HL-60 (cell line): ENCODE results near the gene CHCHD3.

Source experiments
- DNase-seq, 2 experiments: peaks; one replicate each; pipeline ENCODE4 v3.0.0-alpha.2; 2010 to 2020; ENCODE audit warnings: low read depth in 1 of 2, low spot score in 1 of 2
- H3K27ac ChIP-seq: fragments of 250-450 bp; sonication (Bioruptor Pico); replicated peaks from 2 replicates; pipeline ENCODE4 v1.5.1; 2020; ENCODE audit warnings: mild to moderate bottlenecking, moderate library complexity
- H3K27me3 ChIP-seq: fragments of 250-450 bp; sonication (Bioruptor Pico); 2 replicates; pipeline ENCODE4 v1.5.1; 2021; ENCODE audit warnings: mild to moderate bottlenecking, moderate library complexity; ENCODE audit not compliant: insufficient read depth, poor library complexity, severe bottlenecking
- H3K4me3 ChIP-seq: replicated peaks from 2 replicates; pipeline ENCODE4 v1.5.1; 2011; ENCODE audit warnings: mild to moderate bottlenecking, control low read depth, low read length; ENCODE audit not compliant: insufficient read depth
- GABPA ChIP-seq: IDR thresholded peaks from 2 replicates; pipeline ENCODE4 v1.6.1; 2012; ENCODE audit warnings: low read depth
- POLR2AphosphoS5 ChIP-seq: IDR thresholded peaks from 2 replicates; pipeline ENCODE4 v1.6.1; 2012; ENCODE audit warnings: low read depth
- SPI1 ChIP-seq: IDR thresholded peaks from 2 replicates; pipeline ENCODE4 v1.6.1; 2012; ENCODE audit warnings: low read depth, mild to moderate bottlenecking, borderline replicate concordance
- TF ChIP-seq, protein P1 (sequence below): IDR thresholded peaks from one replicate; pipeline ENCODE4 v1.5.1; 2011; ENCODE audit warnings: low read length, control low read depth, inconsistent platforms; ENCODE audit not compliant: insufficient read depth
- TF ChIP-seq, protein P2 (sequence below): IDR thresholded peaks from 2 replicates; pipeline ENCODE4 v1.6.1; 2012; ENCODE audit warnings: low read depth; ENCODE audit not compliant: insufficient replicate concordance

Gene CHCHD3

GRCh38 chr7:132859199-132859598 lies 222.7 kb downstream of the CHCHD3 start:
- H3K4me3 ChIP-seq, result no peak overlapping the region
- H3K27ac ChIP-seq, result no peak overlapping the region
- DNase-seq, result no peak
- no peak for TF ChIP-seq SPI1
- TF ChIP-seq, protein P1, sequence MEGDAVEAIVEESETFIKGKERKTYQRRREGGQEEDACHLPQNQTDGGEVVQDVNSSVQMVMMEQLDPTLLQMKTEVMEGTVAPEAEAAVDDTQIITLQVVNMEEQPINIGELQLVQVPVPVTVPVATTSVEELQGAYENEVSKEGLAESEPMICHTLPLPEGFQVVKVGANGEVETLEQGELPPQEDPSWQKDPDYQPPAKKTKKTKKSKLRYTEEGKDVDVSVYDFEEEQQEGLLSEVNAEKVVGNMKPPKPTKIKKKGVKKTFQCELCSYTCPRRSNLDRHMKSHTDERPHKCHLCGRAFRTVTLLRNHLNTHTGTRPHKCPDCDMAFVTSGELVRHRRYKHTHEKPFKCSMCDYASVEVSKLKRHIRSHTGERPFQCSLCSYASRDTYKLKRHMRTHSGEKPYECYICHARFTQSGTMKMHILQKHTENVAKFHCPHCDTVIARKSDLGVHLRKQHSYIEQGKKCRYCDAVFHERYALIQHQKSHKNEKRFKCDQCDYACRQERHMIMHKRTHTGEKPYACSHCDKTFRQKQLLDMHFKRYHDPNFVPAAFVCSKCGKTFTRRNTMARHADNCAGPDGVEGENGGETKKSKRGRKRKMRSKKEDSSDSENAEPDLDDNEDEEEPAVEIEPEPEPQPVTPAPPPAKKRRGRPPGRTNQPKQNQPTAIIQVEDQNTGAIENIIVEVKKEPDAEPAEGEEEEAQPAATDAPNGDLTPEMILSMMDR, result no peak
- TF ChIP-seq, protein P2, sequence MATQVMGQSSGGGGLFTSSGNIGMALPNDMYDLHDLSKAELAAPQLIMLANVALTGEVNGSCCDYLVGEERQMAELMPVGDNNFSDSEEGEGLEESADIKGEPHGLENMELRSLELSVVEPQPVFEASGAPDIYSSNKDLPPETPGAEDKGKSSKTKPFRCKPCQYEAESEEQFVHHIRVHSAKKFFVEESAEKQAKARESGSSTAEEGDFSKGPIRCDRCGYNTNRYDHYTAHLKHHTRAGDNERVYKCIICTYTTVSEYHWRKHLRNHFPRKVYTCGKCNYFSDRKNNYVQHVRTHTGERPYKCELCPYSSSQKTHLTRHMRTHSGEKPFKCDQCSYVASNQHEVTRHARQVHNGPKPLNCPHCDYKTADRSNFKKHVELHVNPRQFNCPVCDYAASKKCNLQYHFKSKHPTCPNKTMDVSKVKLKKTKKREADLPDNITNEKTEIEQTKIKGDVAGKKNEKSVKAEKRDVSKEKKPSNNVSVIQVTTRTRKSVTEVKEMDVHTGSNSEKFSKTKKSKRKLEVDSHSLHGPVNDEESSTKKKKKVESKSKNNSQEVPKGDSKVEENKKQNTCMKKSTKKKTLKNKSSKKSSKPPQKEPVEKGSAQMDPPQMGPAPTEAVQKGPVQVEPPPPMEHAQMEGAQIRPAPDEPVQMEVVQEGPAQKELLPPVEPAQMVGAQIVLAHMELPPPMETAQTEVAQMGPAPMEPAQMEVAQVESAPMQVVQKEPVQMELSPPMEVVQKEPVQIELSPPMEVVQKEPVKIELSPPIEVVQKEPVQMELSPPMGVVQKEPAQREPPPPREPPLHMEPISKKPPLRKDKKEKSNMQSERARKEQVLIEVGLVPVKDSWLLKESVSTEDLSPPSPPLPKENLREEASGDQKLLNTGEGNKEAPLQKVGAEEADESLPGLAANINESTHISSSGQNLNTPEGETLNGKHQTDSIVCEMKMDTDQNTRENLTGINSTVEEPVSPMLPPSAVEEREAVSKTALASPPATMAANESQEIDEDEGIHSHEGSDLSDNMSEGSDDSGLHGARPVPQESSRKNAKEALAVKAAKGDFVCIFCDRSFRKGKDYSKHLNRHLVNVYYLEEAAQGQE, result no peak
- no peak for TF ChIP-seq POLR2AphosphoS5
- TF ChIP-seq GABPA, result no peak
- H3K27me3 ChIP-seq, result no peaks in the 10 kb centered on the region

DNA sequence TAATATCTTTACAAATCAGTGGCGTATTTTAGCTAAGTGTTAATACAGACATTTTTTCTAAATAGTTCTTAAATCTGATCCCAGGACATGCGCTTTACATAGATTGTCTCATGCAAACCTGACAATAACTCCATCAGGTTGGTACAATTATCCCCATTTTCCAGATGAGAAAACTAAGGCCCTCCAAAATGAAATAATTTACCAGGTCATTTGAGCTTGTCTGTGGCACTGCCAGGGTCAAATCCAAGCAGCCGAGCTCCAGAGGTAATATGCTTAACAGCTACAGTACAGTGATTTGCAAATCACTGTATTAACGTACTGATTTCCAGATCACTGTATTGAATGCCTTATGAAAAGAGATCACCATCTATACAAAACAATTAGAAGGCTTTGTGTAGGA lies 223.1 kb downstream of the CHCHD3 start:
- no peak for TF ChIP-seq SPI1
- no peak for TF ChIP-seq POLR2AphosphoS5
- TF ChIP-seq, protein P1, result no peak
- TF ChIP-seq, protein P2, result no peak
- no peak for TF ChIP-seq GABPA
- no peak for DNase-seq
- no peaks in the 10 kb centered on the region for H3K27me3 ChIP-seq
- no peak overlapping the region for H3K4me3 ChIP-seq
- H3K27ac ChIP-seq, result no peak overlapping the region

- TF ChIP-seq, protein P1, result no peak
- TF ChIP-seq SPI1 (no peak), GABPA (no peak), POLR2AphosphoS5 (no peak)
- TF ChIP-seq, protein P2, result no peak
- no peak overlapping the region for H3K4me3 ChIP-seq
- no peak for DNase-seq
- H3K27me3 ChIP-seq, result no peaks in the 10 kb centered on the region
- H3K27ac ChIP-seq, result no peak overlapping the region
These were observed 223.6 kb downstream of the CHCHD3 start for GRCh38 chr7:132858251-132858650.
